Activated T-cell treated with anti-CD3 and anti-CD28 coated beads for 1 hour (primary cell): ENCODE results near the gene NT5M.
"Not testable (repeated sequence)": the region's sequence is repeated elsewhere in the genome, so short reads cannot be mapped to it uniquely, and the experiment has no call there.

ENCODE experiments used
- DNase-seq: peaks from one replicate; pipeline ENCODE4 v3.0.0-alpha.2; 2020; ENCODE audit warnings: low read depth

NT5M gene

GRCh38 chr17:17377071-17377967 lies 74.1 kb downstream of the NT5M start:
- DNase-seq = no peak

DNA sequence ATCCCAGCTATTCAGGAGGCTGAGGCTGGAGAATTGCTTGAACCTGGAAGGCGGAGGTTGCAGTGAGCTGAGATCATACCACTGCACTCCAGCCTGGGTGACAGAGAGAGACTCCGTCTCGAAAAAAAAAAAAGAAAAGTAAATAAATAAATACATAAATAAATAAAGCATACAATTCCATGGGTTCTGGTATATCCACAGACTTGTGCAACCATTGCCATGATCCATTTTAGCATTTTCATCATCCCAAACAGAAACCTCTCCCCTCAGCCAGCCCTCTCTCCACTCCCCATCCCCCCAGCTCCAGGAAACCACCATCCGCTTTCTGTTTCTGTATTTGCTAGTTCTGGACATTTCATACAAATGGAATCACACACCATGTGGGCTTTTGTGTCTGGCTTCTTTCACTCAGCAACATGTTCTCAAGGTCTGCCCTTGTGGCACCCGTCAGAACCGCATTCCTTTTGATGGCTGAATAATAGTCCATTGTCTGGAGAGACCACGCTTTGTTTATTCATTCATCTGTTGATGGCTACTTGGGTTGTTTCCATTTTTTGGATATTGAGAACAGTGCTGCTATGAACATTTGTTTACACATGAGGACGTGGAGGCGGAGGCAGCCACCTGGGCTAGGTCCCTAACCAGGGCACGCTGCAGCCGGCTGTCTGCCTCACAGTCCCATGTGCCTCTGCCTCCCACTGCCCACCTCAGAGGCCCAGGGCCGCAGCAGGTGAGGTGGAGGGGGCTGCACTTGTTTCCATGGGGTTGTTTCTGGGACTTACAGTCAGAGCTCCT lies 76.2 kb downstream of the NT5M start:
- no peak for DNase-seq

DNA sequence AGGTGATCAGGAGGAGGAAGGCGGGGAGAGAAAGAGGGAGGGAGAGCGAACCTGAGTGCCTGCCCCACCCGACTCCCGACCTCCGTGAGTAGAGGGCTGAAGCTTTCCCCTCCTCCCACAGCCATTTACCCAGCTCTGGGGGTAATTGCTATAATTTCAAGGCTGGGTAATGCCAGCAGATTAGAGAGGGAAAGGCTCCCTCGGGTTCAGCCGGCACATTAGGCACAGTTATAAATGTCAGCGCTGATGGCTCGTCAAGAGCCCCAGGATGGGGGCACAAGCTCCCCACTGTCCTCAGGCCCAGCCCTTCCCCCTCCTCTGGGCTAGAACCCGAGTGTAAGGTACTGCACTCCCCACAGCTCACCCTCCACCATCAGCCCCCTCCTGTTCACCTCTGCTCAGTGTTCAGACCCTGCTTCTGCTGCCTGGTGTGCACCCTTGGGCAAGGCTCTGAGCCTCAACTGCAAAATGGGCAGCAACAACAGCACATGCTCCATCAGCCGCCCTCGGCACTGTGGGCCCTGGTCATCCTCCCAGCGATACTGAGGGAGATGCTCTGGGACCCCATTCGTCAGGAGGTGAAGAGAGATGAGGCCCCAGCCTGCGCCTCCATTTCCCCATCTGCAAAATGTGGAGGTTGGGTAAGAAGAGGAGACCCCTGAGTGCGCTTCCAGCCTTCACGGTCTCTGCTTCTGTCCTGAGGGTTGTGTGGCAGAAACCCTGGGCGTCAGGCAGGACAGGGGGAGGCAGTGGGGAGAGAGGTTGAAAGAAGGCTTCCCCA lies 77.2 kb downstream of the NT5M start:
- DNase-seq = no peak

GRCh38 chr17:17381446-17382064 lies 78.4 kb downstream of the NT5M start:
- no peak for DNase-seq

- DNase-seq = no peak
Observed at GRCh38 chr17:17382065-17382459, 78.9 kb downstream of the NT5M start.

- DNase-seq = no peak
Observed at GRCh38 chr17:17382971-17383370, 79.8 kb downstream of the NT5M start.

- not testable (repeated sequence) for DNase-seq
Observed at GRCh38 chr17:17383431-17384290, 80.5 kb downstream of the NT5M start.

GRCh38 chr17:17384291-17384615 lies 81.1 kb downstream of the NT5M start:
- no peak for DNase-seq

DNA sequence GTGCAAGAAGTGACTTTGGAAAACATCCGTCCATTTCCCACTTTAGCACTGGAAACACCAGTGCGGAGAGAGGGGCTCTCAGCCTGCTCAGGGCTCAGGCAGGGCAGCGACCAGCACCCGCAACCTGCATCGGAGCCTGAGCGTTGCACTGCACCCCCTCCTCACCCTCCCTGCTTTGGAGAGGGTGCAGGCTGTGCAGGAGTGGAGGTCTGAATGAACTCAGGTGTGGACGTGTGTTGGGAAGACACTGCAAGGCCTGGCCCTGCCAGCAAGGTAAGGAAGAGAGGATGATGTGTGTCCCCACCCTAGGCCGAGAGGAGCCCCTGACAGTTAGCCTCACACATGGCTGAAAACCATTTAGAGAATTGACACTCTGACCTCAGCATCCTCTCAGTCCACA lies 81.8 kb downstream of the NT5M start:
- DNase-seq = no peak

- DNase-seq = no peak
Observed at GRCh38 chr17:17385491-17385890, 82.3 kb downstream of the NT5M start.

DNA sequence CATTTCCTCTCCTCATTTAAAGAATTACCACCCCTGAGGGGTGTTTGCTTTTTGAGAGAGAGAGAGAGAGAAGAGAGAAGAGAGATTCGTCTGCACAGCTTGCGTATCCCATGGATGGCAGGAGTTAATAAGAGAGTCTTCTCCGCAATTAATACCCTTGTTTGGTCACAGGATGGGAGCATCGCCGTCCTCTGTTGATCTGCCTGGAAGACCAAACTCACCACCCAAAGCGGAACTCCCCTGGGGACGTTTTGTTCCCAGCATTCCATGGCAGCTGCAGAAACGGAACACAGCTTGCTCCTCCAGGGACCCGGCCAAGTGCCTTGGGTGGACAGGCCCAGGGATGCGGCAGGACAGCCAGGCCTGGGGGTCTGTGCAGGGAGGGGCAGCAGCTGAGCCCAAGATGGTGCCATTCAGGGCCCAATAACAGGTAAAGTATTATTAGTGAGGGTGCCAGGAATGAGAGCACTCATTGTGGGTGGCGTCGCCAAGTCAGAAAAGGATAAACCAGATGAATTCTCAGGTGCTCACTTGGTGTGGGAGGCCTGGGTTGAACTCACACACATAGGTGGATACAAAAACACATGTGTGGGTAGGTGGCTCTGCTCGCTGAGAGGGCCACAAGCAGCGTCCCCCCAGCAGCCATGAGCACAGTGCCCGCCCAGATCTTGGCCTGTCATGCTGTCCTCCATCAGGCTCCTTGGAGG lies 83.1 kb downstream of the NT5M start:
- no peak for DNase-seq

DNA sequence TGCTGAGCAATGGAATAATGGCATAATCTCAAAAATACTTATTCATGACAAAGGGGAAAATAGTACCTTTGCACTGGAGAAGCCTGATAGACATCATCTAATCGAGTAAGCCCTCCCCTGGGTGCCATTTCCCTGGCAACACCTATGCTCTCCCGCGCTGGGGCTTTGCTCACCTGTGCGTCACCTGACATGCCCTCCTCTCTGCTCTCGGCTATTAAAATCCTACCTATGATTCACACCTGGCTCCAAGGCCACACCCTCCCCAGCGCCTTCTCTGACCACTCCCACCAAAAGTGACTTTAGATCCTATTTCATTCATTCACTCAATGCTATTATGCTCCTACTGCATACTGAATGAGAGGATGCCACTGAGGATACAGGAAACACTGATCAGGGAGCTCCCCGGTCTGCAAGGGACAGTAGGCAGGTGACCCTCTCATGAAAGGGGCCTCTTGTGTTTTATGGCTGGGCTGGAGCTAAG lies 83.9 kb downstream of the NT5M start:
- DNase-seq = no peak

- no peak for DNase-seq
Observed at GRCh38 chr17:17387498-17388362, 84.6 kb downstream of the NT5M start.

- no peak for DNase-seq
Observed at GRCh38 chr17:17388657-17389496, 85.7 kb downstream of the NT5M start.

- DNase-seq = peak; percentile 38
Observed at GRCh38 chr17:17391668-17392370, 88.6 kb downstream of the NT5M start.

DNA sequence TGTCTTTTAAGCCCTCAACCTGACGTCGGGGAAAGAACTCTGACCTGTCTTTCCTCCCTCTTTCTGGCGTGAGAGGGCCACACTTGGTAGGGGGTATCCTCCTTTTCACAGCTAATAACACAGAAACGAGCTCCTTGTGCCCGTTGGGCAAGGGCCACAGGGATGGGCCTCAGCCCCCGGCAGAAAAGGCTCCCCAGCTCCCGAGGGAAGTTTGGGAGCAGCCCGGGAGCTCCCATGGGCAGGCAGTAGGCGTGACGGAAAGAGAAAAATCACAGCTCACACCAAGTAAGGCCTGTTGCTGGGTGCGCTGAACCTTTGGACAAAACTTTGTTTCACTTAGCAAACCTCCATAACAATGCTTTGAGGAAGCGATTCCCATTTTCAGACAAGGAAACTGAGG lies 90.8 kb downstream of the NT5M start:
- no peak for DNase-seq

- no peak for DNase-seq
Observed at GRCh38 chr17:17394494-17394893, 91.3 kb downstream of the NT5M start.
